ENCODE results near the gene MCF2L2.

MCF2L2 gene

GRCh38 chr3:183227586-183227985, 200.8 kb downstream of the MCF2L2 start:
- no peak for DNase-seq

GRCh38 chr3:183226333-183226890, 202.0 kb downstream of the MCF2L2 start:
- no peak for DNase-seq

GRCh38 chr3:183224180-183224970, 204.0 kb downstream of the MCF2L2 start:
- no peak for DNase-seq

GRCh38 chr3:183222631-183223235, 205.7 kb downstream of the MCF2L2 start:
- no peak for DNase-seq

- no peak for DNase-seq
Observed at GRCh38 chr3:183220828-183221227, 207.6 kb downstream of the MCF2L2 start.

- no peak for DNase-seq
Observed at GRCh38 chr3:183218826-183219225, 209.6 kb downstream of the MCF2L2 start.

GRCh38 chr3:183217548-183218332, 210.7 kb downstream of the MCF2L2 start:
- DNase-seq, result no peak

GRCh38 chr3:183215591-183216202, 212.7 kb downstream of the MCF2L2 start:
- DNase-seq, result no peak

GRCh38 chr3:183214277-183214612, 214.2 kb downstream of the MCF2L2 start:
- DNase-seq, result no peak

GRCh38 chr3:183213415-183214276, 214.8 kb downstream of the MCF2L2 start:
- no peak for DNase-seq

- no peak for DNase-seq
Observed at GRCh38 chr3:183212565-183212964, 215.9 kb downstream of the MCF2L2 start.

GRCh38 chr3:183212096-183212495, 216.3 kb downstream of the MCF2L2 start:
- no peak for DNase-seq

GRCh38 chr3:183211352-183211751, 217.1 kb downstream of the MCF2L2 start:
- no peak for DNase-seq

GRCh38 chr3:183210862-183211341, 217.5 kb downstream of the MCF2L2 start:
- no peak for DNase-seq

GRCh38 chr3:183210341-183210740, 218.1 kb downstream of the MCF2L2 start:
- DNase-seq, result no peak

- no peak for DNase-seq
Observed at GRCh38 chr3:183208800-183209199, 219.6 kb downstream of the MCF2L2 start.

- DNase-seq, result no peak
Observed at GRCh38 chr3:183208260-183208659, 220.2 kb downstream of the MCF2L2 start.

- no peak for DNase-seq
Observed at GRCh38 chr3:183203670-183204069, 224.7 kb downstream of the MCF2L2 start.

GRCh38 chr3:183202004-183202722, 226.3 kb downstream of the MCF2L2 start:
- DNase-seq, result no peak

GRCh38 chr3:183198939-183199338, 229.5 kb downstream of the MCF2L2 start:
- DNase-seq, result no peak

- no peak for DNase-seq
Observed at GRCh38 chr3:183197734-183198133, 230.7 kb downstream of the MCF2L2 start.
